Measurements from ENCODE around the gene DDIT4. TPM values are rescaled to one million over a fixed set of nuclear protein-coding genes. Genes with fewer than 3 reads are reported as not detected.

Gene DDIT4
- total and polyA plus RNA-seq, 9 of the 15 experiments (the other 6 are each of a cell fraction or from before 2014, with no cell fraction given): 8.2 to 675 (median 159) TPM

DNA sequence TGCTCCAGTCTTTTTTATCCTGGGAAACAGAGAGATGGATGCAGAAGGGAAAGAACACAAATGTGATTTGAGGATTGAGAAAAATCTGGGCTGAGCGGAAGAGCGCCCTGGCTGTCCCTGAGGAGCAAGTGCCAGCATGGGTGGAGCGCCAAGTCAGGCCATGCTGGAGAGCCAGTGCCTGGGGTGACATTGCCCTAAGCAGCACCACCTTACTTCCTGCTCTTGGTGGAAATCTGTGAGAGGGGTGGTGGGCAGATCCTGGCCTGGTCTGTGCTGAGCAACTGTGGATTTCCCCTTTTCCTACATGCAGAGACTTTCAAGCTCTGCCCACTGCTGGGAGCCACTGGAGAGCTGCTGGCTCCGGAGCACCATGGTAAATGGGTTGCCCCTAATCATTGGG, 36.9 kb downstream of the DDIT4 start:
- no peaks in the 10 kb centered on the region for H3K9me3 ChIP-seq (replicated peaks; ENCODE audit: control insufficient read depth, insufficient read depth, low read depth, low read length)
- no peaks in the 10 kb centered on the region for H3K36me3 ChIP-seq (ENCODE audit: control insufficient read depth, insufficient read depth, low read length)
- ChIA-PET CTCF (ENCODE audit: low intra/inter-chr PET ratio) (no interaction called here), POLR2A (interaction anchor here (0.8 to 2.3 kb wide), 3 partner anchors 10 to 12 kb away, joined by 3 to 17 read pairs (median 3); no protein-coding TSS in a partner anchor)
- DNase-seq (ENCODE audit: extremely low read depth in 1 of 4, low spot score in 3 of 4) (no peak), FAIRE-seq (no peak), ATAC-seq (no peak)
- peak overlapping the region; percentile 7 to 70; a peak in 3 of 4 replicates for H3K9ac ChIP-seq (ENCODE audit: insufficient read depth in 1 of 2, low read depth in 2 of 2, low read length in 2 of 2)
- intact Hi-C loops (cut with micrococcal nuclease): no loop called here
- WGBS (ENCODE audit: insufficient coverage, low coverage, missing lambda C conversion rate): 91% methylated on average over 4 of the region's 4 CpGs
- H3K4me3 ChIP-seq: no peak overlapping the region
- no TSS peak for BruUV-seq (replicated peaks)
- no peak overlapping the region for H3K27ac ChIP-seq (ENCODE audit: extremely low read depth, low read depth, low read length)
- H3K27me3 ChIP-seq (ENCODE audit: control insufficient read depth in 2 of 2, insufficient read depth in 2 of 2, low read length in 2 of 2): no peaks in the 10 kb centered on the region
- H3K4me1 ChIP-seq (replicated peaks in 1 of 2; ENCODE audit: control insufficient read depth in 2 of 2, insufficient read depth in 2 of 2, low read length in 2 of 2): peaks cover 36 to 57% of the 10 kb centered on the region in 2 experiments
- no peaks in the 10 kb centered on the region for H4K20me1 ChIP-seq (replicated peaks; ENCODE audit: control insufficient read depth, insufficient read depth, low read length)
- H3K9me1 ChIP-seq (ENCODE audit: control insufficient read depth, insufficient read depth, low read length): no peaks in the 10 kb centered on the region
- in situ Hi-C loops (cut with MboI): no loop called here
- H2AFZ ChIP-seq (ENCODE audit: low read depth, low read length): peak overlapping the region; percentile 90
- H3K4me2 ChIP-seq (ENCODE audit: insufficient read depth, low read length): no peak overlapping the region
- H3K79me2 ChIP-seq (ENCODE audit: control insufficient read depth, insufficient read depth, low read length): no peaks in the 10 kb centered on the region
- TF ChIP-seq, protein P1, sequence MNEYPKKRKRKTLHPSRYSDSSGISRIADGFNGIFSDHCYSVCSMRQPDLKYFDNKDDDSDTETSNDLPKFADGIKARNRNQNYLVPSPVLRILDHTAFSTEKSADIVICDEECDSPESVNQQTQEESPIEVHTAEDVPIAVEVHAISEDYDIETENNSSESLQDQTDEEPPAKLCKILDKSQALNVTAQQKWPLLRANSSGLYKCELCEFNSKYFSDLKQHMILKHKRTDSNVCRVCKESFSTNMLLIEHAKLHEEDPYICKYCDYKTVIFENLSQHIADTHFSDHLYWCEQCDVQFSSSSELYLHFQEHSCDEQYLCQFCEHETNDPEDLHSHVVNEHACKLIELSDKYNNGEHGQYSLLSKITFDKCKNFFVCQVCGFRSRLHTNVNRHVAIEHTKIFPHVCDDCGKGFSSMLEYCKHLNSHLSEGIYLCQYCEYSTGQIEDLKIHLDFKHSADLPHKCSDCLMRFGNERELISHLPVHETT (CRISPR knock-in tag; conservative IDR thresholded peaks at IDR 0.05 in 1 of 2, IDR thresholded peaks at IDR 0.05 in 1 of 2): 0 out of 4 replicates have a peak, but pooled peaks of 1 of the 2 experiments have one; percentile 4
- TF ChIP-seq FOXK1 (CRISPR knock-in tag; IDR thresholded peaks at IDR 0.05; ENCODE audit: borderline replicate concordance) (no peak), SRSF7 (optimal IDR thresholded peaks at IDR 0.05; ENCODE audit: low read depth, low read length) (no peak), SMAD2 (IDR thresholded peaks at IDR 0.05; ENCODE audit: low read depth, low read length) (no peak), EZH2 (IDR thresholded peaks at IDR 0.05; ENCODE audit: borderline replicate concordance, low read depth, low read length) (no peak), ZNF3 (CRISPR knock-in tag; IDR thresholded peaks at IDR 0.05) (no peak), ZFX (CRISPR knock-in tag; IDR thresholded peaks at IDR 0.05) (no peak), SIN3A (IDR thresholded peaks at IDR 0.05; ENCODE audit: borderline replicate concordance in 2 of 2, control insufficient read depth in 1 of 2, low read depth in 2 of 2, low read length in 2 of 2) (no peak), ZBTB1 (CRISPR knock-in tag; IDR thresholded peaks at IDR 0.05; ENCODE audit: borderline replicate concordance, low read depth) (no peak), ZNF696 (CRISPR knock-in tag; conservative IDR thresholded peaks at IDR 0.05) (no peak), HDAC1 (IDR thresholded peaks at IDR 0.05) (no peak), CEBPG (CRISPR knock-in tag; IDR thresholded peaks at IDR 0.05) (0 out of 2 replicates have a peak, but pooled peaks have one; percentile 12), CEBPG (tag; conservative IDR thresholded peaks at IDR 0.05 in 1 of 2, IDR thresholded peaks at IDR 0.05 in 1 of 2) (no peak)
- TF ChIP-seq, protein P2, sequence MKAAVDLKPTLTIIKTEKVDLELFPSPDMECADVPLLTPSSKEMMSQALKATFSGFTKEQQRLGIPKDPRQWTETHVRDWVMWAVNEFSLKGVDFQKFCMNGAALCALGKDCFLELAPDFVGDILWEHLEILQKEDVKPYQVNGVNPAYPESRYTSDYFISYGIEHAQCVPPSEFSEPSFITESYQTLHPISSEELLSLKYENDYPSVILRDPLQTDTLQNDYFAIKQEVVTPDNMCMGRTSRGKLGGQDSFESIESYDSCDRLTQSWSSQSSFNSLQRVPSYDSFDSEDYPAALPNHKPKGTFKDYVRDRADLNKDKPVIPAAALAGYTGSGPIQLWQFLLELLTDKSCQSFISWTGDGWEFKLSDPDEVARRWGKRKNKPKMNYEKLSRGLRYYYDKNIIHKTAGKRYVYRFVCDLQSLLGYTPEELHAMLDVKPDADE (conservative IDR thresholded peaks at IDR 0.05; ENCODE audit: control insufficient read depth, low read depth, low read length): no peak
- TF ChIP-seq, protein P3, sequence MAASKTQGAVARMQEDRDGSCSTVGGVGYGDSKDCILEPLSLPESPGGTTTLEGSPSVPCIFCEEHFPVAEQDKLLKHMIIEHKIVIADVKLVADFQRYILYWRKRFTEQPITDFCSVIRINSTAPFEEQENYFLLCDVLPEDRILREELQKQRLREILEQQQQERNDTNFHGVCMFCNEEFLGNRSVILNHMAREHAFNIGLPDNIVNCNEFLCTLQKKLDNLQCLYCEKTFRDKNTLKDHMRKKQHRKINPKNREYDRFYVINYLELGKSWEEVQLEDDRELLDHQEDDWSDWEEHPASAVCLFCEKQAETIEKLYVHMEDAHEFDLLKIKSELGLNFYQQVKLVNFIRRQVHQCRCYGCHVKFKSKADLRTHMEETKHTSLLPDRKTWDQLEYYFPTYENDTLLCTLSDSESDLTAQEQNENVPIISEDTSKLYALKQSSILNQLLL (CRISPR knock-in tag; IDR thresholded peaks at IDR 0.05; ENCODE audit: borderline replicate concordance): no peak
- TF ChIP-seq, protein P4, sequence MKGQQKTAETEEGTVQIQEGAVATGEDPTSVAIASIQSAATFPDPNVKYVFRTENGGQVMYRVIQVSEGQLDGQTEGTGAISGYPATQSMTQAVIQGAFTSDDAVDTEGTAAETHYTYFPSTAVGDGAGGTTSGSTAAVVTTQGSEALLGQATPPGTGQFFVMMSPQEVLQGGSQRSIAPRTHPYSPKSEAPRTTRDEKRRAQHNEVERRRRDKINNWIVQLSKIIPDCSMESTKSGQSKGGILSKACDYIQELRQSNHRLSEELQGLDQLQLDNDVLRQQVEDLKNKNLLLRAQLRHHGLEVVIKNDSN (CRISPR knock-in tag; IDR thresholded peaks at IDR 0.05): peak; percentile 33
